Measurements from ENCODE around the gene ERCC6L2.

The ERCC6L2 gene

GRCh38 chr9:95907794-95908193 lies 32.3 kb downstream of the ERCC6L2 start:
- Histone ChIP-seq H3K27ac (no peak overlapping the region), H3K4me3 (ENCODE audit: low read depth, low read length) (no peak overlapping the region), H3K27me3 (ENCODE audit: control insufficient read depth, insufficient read depth, low read length) (no peaks in the 10 kb centered on the region), H3K4me2 (ENCODE audit: low read length) (no peak overlapping the region), H3K9ac (no peak overlapping the region), H3K36me3 (ENCODE audit: control insufficient read depth, insufficient read depth, low read length) (no peaks in the 10 kb centered on the region), H3K79me2 (no peaks in the 10 kb centered on the region), H3K4me1 (peaks cover 4% of the 10 kb centered on the region), H3K9me3 (ENCODE audit: control insufficient read depth, low read length) (no peaks in the 10 kb centered on the region), H2AFZ (no peak overlapping the region)
- TF ChIP-seq, protein P1, sequence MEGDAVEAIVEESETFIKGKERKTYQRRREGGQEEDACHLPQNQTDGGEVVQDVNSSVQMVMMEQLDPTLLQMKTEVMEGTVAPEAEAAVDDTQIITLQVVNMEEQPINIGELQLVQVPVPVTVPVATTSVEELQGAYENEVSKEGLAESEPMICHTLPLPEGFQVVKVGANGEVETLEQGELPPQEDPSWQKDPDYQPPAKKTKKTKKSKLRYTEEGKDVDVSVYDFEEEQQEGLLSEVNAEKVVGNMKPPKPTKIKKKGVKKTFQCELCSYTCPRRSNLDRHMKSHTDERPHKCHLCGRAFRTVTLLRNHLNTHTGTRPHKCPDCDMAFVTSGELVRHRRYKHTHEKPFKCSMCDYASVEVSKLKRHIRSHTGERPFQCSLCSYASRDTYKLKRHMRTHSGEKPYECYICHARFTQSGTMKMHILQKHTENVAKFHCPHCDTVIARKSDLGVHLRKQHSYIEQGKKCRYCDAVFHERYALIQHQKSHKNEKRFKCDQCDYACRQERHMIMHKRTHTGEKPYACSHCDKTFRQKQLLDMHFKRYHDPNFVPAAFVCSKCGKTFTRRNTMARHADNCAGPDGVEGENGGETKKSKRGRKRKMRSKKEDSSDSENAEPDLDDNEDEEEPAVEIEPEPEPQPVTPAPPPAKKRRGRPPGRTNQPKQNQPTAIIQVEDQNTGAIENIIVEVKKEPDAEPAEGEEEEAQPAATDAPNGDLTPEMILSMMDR (IDR thresholded peaks at IDR 0.05): no peak

GRCh38 chr9:95910023-95910707 lies 34.7 kb downstream of the ERCC6L2 start:
- Histone ChIP-seq H3K27me3 (ENCODE audit: control insufficient read depth, insufficient read depth, low read length) (no peaks in the 10 kb centered on the region), H3K4me3 (ENCODE audit: low read depth, low read length) (no peak overlapping the region)

DNA sequence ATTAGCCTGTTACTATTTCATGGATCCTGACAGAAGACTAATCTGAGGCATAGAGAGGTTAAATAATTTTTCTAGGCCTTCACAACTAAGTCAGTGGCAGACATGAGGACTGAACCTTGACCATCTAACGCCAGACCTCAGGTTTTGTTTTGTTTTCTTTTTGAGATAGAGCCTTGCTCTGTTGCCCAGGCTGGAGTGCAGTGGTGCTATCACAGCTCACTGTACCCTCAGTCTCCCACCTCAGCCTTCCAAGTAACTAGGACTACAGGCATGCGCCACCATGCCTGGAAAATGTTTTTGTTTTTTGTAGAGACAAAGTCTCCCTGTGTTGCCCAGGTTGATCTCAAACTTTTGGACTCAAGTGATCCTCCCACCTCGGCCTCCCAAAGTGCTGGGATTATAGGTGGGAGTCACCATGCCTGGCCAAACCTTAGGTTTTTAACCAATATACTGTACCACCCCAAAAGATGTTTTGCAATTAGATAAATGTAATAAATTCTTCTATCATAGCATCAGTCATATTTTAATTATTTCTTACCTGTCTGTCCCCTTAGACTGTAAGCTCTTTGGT lies 35.4 kb downstream of the ERCC6L2 start:
- H3K79me2 ChIP-seq: no peaks in the 10 kb centered on the region
- no peak overlapping the region for H3K4me2 ChIP-seq (ENCODE audit: low read length)
- H2AFZ ChIP-seq: no peak overlapping the region
- no peak overlapping the region for H3K27ac ChIP-seq
- H3K4me1 ChIP-seq: peaks cover 4% of the 10 kb centered on the region
- no peak overlapping the region for H3K4me3 ChIP-seq (ENCODE audit: low read depth, low read length)
- no peaks in the 10 kb centered on the region for H3K9me3 ChIP-seq (ENCODE audit: control insufficient read depth, low read length)
- no peaks in the 10 kb centered on the region for H3K36me3 ChIP-seq (ENCODE audit: control insufficient read depth, insufficient read depth, low read length)
- no peaks in the 10 kb centered on the region for H3K27me3 ChIP-seq (ENCODE audit: control insufficient read depth, insufficient read depth, low read length)
- no peak overlapping the region for H3K9ac ChIP-seq
- TF ChIP-seq, protein P1 (IDR thresholded peaks at IDR 0.05): no peak

More at GRCh38 chr9:95910023-95910707, 34.7 kb downstream of the ERCC6L2 start:
- TF ChIP-seq, protein P1 (IDR thresholded peaks at IDR 0.05): no peak
- H3K9ac ChIP-seq: no peak overlapping the region
- no peak overlapping the region for H3K27ac ChIP-seq
- no peak overlapping the region for H2AFZ ChIP-seq
- peaks cover 4% of the 10 kb centered on the region for H3K4me1 ChIP-seq
- H3K9me3 ChIP-seq (ENCODE audit: control insufficient read depth, low read length): no peaks in the 10 kb centered on the region
- H3K4me2 ChIP-seq (ENCODE audit: low read length): no peak overlapping the region
- no peaks in the 10 kb centered on the region for H3K79me2 ChIP-seq
- H3K36me3 ChIP-seq (ENCODE audit: control insufficient read depth, insufficient read depth, low read length): no peaks in the 10 kb centered on the region

DNA sequence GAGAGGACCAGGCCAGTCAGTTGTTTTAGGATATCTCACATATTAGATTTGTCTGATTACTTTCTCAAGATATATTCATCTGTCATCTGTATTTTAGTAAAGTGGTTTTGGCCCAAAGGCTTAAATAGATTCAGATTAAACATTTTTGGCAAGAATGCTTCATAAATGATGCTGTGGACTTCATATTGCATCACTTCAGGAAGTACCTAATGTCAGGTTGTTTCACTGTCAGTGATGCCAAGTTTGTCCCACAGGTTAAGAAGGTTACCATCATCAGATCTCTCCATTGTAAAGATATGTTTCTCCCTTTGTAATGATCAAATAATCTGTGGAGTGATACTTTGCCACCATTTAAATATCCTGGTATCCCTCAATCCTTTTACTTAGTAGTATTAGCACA lies 37.3 kb downstream of the ERCC6L2 start:
- no peaks in the 10 kb centered on the region for H3K36me3 ChIP-seq (ENCODE audit: control insufficient read depth, insufficient read depth, low read length)
- no peak overlapping the region for H3K4me2 ChIP-seq (ENCODE audit: low read length)
- H3K4me3 ChIP-seq (ENCODE audit: low read depth, low read length): no peak overlapping the region
- H2AFZ ChIP-seq: no peak overlapping the region
- H3K27ac ChIP-seq: no peak overlapping the region
- H3K9me3 ChIP-seq (ENCODE audit: control insufficient read depth, low read length): no peaks in the 10 kb centered on the region
- TF ChIP-seq, protein P1 (IDR thresholded peaks at IDR 0.05): no peak
- peaks cover 4% of the 10 kb centered on the region for H3K4me1 ChIP-seq
- H3K79me2 ChIP-seq: no peaks in the 10 kb centered on the region
- no peaks in the 10 kb centered on the region for H3K27me3 ChIP-seq (ENCODE audit: control insufficient read depth, insufficient read depth, low read length)
- no peak overlapping the region for H3K9ac ChIP-seq

GRCh38 chr9:95920017-95920416 lies 44.5 kb downstream of the ERCC6L2 start:
- Histone ChIP-seq H3K79me2 (no peaks in the 10 kb centered on the region), H3K27me3 (ENCODE audit: control insufficient read depth, insufficient read depth, low read length) (no peaks in the 10 kb centered on the region), H2AFZ (no peak overlapping the region), H3K27ac (no peak overlapping the region), H3K36me3 (ENCODE audit: control insufficient read depth, insufficient read depth, low read length) (no peaks in the 10 kb centered on the region), H3K4me1 (no peaks in the 10 kb centered on the region), H3K9ac (no peak overlapping the region), H3K4me2 (ENCODE audit: low read length) (no peak overlapping the region), H3K9me3 (ENCODE audit: control insufficient read depth, low read length) (no peaks in the 10 kb centered on the region), H3K4me3 (ENCODE audit: low read depth, low read length) (no peak overlapping the region)
- TF ChIP-seq, protein P1 (IDR thresholded peaks at IDR 0.05): no peak
